D341Med (cell line): ENCODE data around the gene FRMD6.

ENCODE experiments used
- DNase-seq: peaks from one replicate; pipeline ENCODE4 v3.0.0; 2012; ENCODE audit warnings: low spot score

The FRMD6 gene

GRCh38 chr14:51651388-51652167 is at the start of gene FRMD6:
TSS of gene FRMD6 (plus strand) at chr14:51651910. CDS start at chr14:51689837, 37,927 bp downstream.
- DNase-seq: peak; percentile 94

- DNase-seq: no peak
Measured at GRCh38 chr14:51602310-51602709, 49.4 kb upstream of the FRMD6 start.

- no peak for DNase-seq
Measured at GRCh38 chr14:51603495-51603894, 48.2 kb upstream of the FRMD6 start.

GRCh38 chr14:51604073-51604472 is 47.6 kb upstream of the FRMD6 start:
- DNase-seq: no peak

- no peak for DNase-seq
Measured at GRCh38 chr14:51605575-51605974, 46.1 kb upstream of the FRMD6 start.

GRCh38 chr14:51607711-51608110 is 44.0 kb upstream of the FRMD6 start:
- DNase-seq: no peak

GRCh38 chr14:51609251-51609954 is 42.3 kb upstream of the FRMD6 start:
- DNase-seq: no peak

- no peak for DNase-seq
Measured at GRCh38 chr14:51609955-51610283, 41.8 kb upstream of the FRMD6 start.

GRCh38 chr14:51610771-51611170 is 40.9 kb upstream of the FRMD6 start:
- DNase-seq: no peak

- no peak for DNase-seq
Measured at GRCh38 chr14:51612449-51612848, 39.3 kb upstream of the FRMD6 start.

- DNase-seq: no peak
Measured at GRCh38 chr14:51613416-51613815, 38.3 kb upstream of the FRMD6 start.

- DNase-seq: no peak
Measured at GRCh38 chr14:51614707-51615106, 37.0 kb upstream of the FRMD6 start.

GRCh38 chr14:51616256-51616655 is 35.5 kb upstream of the FRMD6 start:
- DNase-seq: no peak

GRCh38 chr14:51616724-51617409 is 34.8 kb upstream of the FRMD6 start:
- no peak for DNase-seq

- DNase-seq: no peak
Measured at GRCh38 chr14:51619561-51619960, 32.1 kb upstream of the FRMD6 start.

GRCh38 chr14:51620056-51620455 is 31.7 kb upstream of the FRMD6 start:
- DNase-seq: no peak

GRCh38 chr14:51621654-51622053 is 30.1 kb upstream of the FRMD6 start:
- DNase-seq: no peak

GRCh38 chr14:51622376-51622775 is 29.3 kb upstream of the FRMD6 start:
- no peak for DNase-seq

- DNase-seq: no peak
Measured at GRCh38 chr14:51624955-51625569, 26.6 kb upstream of the FRMD6 start.

- no peak for DNase-seq
Measured at GRCh38 chr14:51626185-51626584, 25.5 kb upstream of the FRMD6 start.

- no peak for DNase-seq
Measured at GRCh38 chr14:51626788-51627187, 24.9 kb upstream of the FRMD6 start.

- no peak for DNase-seq
Measured at GRCh38 chr14:51627313-51627712, 24.4 kb upstream of the FRMD6 start.

GRCh38 chr14:51628238-51628637 is 23.5 kb upstream of the FRMD6 start:
- no peak for DNase-seq
